HEK293 (cell line): ENCODE measurements around the gene MORN1.

Experiments
- CTCF ChIP-seq: fragments of 450-650 bp; formaldehyde crosslinking; IDR thresholded peaks from 2 replicates; pipeline ENCODE4 v1.5.1; 2016; ENCODE audit warnings: missing biosample characterization, missing genetic modification characterization
- YY1 ChIP-seq: fragments of 450-650 bp; formaldehyde crosslinking; IDR thresholded peaks from 2 replicates; pipeline ENCODE4 v1.5.1; 2018; ENCODE audit warnings: missing biosample characterization, missing genetic modification characterization
- ZBTB1 ChIP-seq: fragments of 450-650 bp; formaldehyde crosslinking; IDR thresholded peaks from 2 replicates; pipeline ENCODE4 v1.5.1; 2016; ENCODE audit warnings: missing biosample characterization, missing genetic modification characterization
- ZNF600 ChIP-seq: fragments of 450-650 bp; formaldehyde crosslinking; IDR thresholded peaks from 2 replicates; pipeline ENCODE4 v1.5.1; 2016; ENCODE audit warnings: missing biosample characterization, missing genetic modification characterization
- ZNF670 ChIP-seq: fragments of 450-650 bp; formaldehyde crosslinking; IDR thresholded peaks from 2 replicates; pipeline ENCODE4 v1.5.1; 2016; ENCODE audit warnings: missing biosample characterization, missing genetic modification characterization, low read depth
- TF ChIP-seq, protein P1 (sequence below): sonication (generic); formaldehyde crosslinking; IDR thresholded peaks from 2 replicates; pipeline ENCODE4 v1.8.1; 2022; ENCODE audit warnings: mild to moderate bottlenecking, moderate library complexity, missing genetic modification reagents
- TF ChIP-seq, protein P2 (sequence below): fragments of 450-650 bp; formaldehyde crosslinking; IDR thresholded peaks from 2 replicates; pipeline ENCODE4 v1.5.1; 2016; ENCODE audit warnings: missing biosample characterization, missing genetic modification characterization

DNA sequence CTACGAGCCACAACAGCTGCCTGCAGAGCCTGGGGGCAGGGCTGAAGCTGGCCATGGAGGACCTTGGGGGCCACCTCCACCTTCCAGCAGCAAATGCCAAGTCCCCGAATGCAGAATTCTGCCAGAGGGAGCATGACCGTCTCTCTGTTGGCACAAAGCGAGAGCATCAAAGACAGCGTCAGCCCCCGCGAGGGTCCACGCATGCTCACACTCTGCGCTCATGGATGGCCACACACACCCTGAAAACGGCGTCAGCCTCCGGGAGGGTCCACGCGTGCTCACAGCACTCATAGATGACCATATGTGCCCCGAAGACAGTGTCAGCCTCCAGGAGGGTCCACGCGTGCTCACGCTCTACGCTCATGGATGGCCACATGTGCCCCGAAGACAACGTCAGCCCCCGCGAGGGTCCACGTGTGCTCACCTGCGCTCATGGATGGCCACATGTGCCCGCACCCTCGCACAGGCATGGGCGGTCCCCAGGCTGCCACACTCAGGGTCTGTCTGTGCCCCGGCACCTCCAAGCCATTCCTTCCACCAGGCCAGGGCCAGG, 46.5 kb downstream of the MORN1 start:
- TF ChIP-seq CTCF (tag by site-specific recombination) (no peak), ZBTB1 (tag by site-specific recombination) (no peak), YY1 (no peak), ZNF670 (tag by site-specific recombination) (no peak), ZNF600 (no peak)
- TF ChIP-seq, protein P1, sequence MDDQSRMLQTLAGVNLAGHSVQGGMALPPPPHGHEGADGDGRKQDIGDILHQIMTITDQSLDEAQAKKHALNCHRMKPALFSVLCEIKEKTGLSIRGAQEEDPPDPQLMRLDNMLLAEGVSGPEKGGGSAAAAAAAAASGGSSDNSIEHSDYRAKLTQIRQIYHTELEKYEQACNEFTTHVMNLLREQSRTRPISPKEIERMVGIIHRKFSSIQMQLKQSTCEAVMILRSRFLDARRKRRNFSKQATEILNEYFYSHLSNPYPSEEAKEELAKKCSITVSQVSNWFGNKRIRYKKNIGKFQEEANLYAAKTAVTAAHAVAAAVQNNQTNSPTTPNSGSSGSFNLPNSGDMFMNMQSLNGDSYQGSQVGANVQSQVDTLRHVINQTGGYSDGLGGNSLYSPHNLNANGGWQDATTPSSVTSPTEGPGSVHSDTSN (CRISPR knock-in tag), result no peak
- TF ChIP-seq, protein P2, sequence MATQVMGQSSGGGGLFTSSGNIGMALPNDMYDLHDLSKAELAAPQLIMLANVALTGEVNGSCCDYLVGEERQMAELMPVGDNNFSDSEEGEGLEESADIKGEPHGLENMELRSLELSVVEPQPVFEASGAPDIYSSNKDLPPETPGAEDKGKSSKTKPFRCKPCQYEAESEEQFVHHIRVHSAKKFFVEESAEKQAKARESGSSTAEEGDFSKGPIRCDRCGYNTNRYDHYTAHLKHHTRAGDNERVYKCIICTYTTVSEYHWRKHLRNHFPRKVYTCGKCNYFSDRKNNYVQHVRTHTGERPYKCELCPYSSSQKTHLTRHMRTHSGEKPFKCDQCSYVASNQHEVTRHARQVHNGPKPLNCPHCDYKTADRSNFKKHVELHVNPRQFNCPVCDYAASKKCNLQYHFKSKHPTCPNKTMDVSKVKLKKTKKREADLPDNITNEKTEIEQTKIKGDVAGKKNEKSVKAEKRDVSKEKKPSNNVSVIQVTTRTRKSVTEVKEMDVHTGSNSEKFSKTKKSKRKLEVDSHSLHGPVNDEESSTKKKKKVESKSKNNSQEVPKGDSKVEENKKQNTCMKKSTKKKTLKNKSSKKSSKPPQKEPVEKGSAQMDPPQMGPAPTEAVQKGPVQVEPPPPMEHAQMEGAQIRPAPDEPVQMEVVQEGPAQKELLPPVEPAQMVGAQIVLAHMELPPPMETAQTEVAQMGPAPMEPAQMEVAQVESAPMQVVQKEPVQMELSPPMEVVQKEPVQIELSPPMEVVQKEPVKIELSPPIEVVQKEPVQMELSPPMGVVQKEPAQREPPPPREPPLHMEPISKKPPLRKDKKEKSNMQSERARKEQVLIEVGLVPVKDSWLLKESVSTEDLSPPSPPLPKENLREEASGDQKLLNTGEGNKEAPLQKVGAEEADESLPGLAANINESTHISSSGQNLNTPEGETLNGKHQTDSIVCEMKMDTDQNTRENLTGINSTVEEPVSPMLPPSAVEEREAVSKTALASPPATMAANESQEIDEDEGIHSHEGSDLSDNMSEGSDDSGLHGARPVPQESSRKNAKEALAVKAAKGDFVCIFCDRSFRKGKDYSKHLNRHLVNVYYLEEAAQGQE (tag by site-specific recombination), result no peak
